ENCODE results near the gene KNSTRN.

The KNSTRN gene

GRCh38 chr15:40354408-40355171 lies 27.9 kb upstream of the KNSTRN start:
- TF ChIP-seq CTCF (IDR thresholded peaks at IDR 0.05) = no peak; the same call in 1 of the 2 replicates

- TF ChIP-seq CTCF (IDR thresholded peaks at IDR 0.05) = no peak
Observed at GRCh38 chr15:40355976-40356585, 26.4 kb upstream of the KNSTRN start.

- no peak for TF ChIP-seq CTCF (IDR thresholded peaks at IDR 0.05)
Observed at GRCh38 chr15:40357246-40357645, 25.3 kb upstream of the KNSTRN start.

GRCh38 chr15:40357723-40358470 lies 24.6 kb upstream of the KNSTRN start, which contains the start of gene DISP2:
Gene DISP2, plus strand, starts transcription at chr15:40358219. Its CDS starts 103 bp downstream, at chr15:40358322.
- no peak for TF ChIP-seq CTCF (IDR thresholded peaks at IDR 0.05)

GRCh38 chr15:40358471-40359353 lies 23.8 kb upstream of the KNSTRN start:
- TF ChIP-seq CTCF (IDR thresholded peaks at IDR 0.05) = no peak; the same call in 1 of the 2 replicates

- TF ChIP-seq CTCF (IDR thresholded peaks at IDR 0.05) = no peak
Observed at GRCh38 chr15:40360015-40360414, 22.5 kb upstream of the KNSTRN start.

GRCh38 chr15:40361640-40362039 lies 20.9 kb upstream of the KNSTRN start:
- no peak for TF ChIP-seq CTCF (IDR thresholded peaks at IDR 0.05)

Measured in LNCAP (cell line).